H1 (cell line): ENCODE measurements around the gene DHX29. TPM values are rescaled to one million over a fixed set of nuclear protein-coding genes. Genes with fewer than 3 reads are reported as not detected.

Source experiments
- CTCF ChIA-PET: fragments of 300-600 bp; sonication (Branson Sonifier 250); formaldehyde crosslinking; loops from one replicate; lab custom pipeline; 2021; ENCODE audit not compliant: partially characterized antibody; lab: Charles Lee
- POLR2A ChIA-PET: fragments of 300-600 bp; sonication (Branson Sonifier 250); formaldehyde crosslinking; loops from one replicate; lab custom pipeline; 2021; ENCODE audit warnings: inconsistent platforms; ENCODE audit not compliant: partially characterized antibody; lab: Charles Lee
- DNase-seq, 2 experiments: peaks; one replicate each; pipeline versions ENCODE4 v3.0.0 to v3.0.0-alpha.2; 2010 to 2022; ENCODE audit warnings: low spot score in 2 of 2, low read depth in 1 of 2, mixed read lengths in 1 of 2
- FAIRE-seq: peaks from 2 replicates; lab custom pipeline; 2011; peaks lifted over from hg19 to GRCh38; lab: Jason Lieb, UNC
- H2AFZ ChIP-seq: 2 replicates; pipeline ENCODE4 v1.8.1; 2012; ENCODE audit warnings: low read length, inconsistent platforms
- H2AK5ac ChIP-seq: 2 replicates; pipeline ENCODE4 v1.6.1; 2013; ENCODE audit warnings: low read depth, low read length
- H2BK120ac ChIP-seq: replicated peaks from 2 replicates; pipeline ENCODE3; 2013; ENCODE audit warnings: low read depth, low read length, inconsistent platforms
- H2BK12ac ChIP-seq: 2 replicates; pipeline ENCODE4 v1.6.1; 2013; ENCODE audit warnings: low read depth, low read length
- H2BK15ac ChIP-seq: 2 replicates; pipeline ENCODE4 v1.6.1; 2013; ENCODE audit warnings: low read length
- H2BK20ac ChIP-seq: 2 replicates; pipeline ENCODE4 v1.6.1; 2013; ENCODE audit warnings: low read length
- H2BK5ac ChIP-seq: 2 replicates; pipeline ENCODE4 v1.6.1; 2013; ENCODE audit warnings: low read depth, low read length
- H3K14ac ChIP-seq: 2 replicates; pipeline ENCODE4 v1.6.1; 2013; ENCODE audit warnings: inconsistent platforms; ENCODE audit not compliant: insufficient read length
- H3K18ac ChIP-seq: 2 replicates; pipeline ENCODE4 v1.6.1; 2013; ENCODE audit warnings: low read length; ENCODE audit errors: extremely low read depth
- H3K23ac ChIP-seq: 2 replicates; pipeline ENCODE4 v1.6.1; 2013; ENCODE audit warnings: inconsistent platforms; ENCODE audit not compliant: insufficient read length
- H3K23me2 ChIP-seq: 2 replicates; pipeline ENCODE4 v1.6.1; 2013; ENCODE audit warnings: low read depth, low read length
- H3K27ac ChIP-seq: 2 replicates; pipeline ENCODE4 v1.6.1; 2011; ENCODE audit warnings: low read depth, low read length, inconsistent platforms
- H3K27me3 ChIP-seq, 4 experiments: replicated peaks in 1 of 4; 1 replicate in 1 of 4; 2 replicates in 3 of 4; pipeline versions ENCODE4 v1.6.1 to v1.8.1; 2011 to 2013; ENCODE audit warnings: low read length in 3 of 4, mild to moderate bottlenecking in 3 of 4, inconsistent platforms in 2 of 4, mixed read lengths in 2 of 4, moderate library complexity in 1 of 4; ENCODE audit not compliant: control insufficient read depth in 3 of 4, insufficient read depth in 3 of 4; ENCODE audit errors: extremely low read depth in 1 of 4
- H3K36me3 ChIP-seq, 4 experiments: 2 replicates each; pipeline versions ENCODE4 v1.6.1 to v1.8.1; 2011 to 2013; ENCODE audit warnings: mild to moderate bottlenecking in 4 of 4, low read length in 3 of 4, moderate library complexity in 2 of 4, control low read depth in 1 of 4, inconsistent platforms in 1 of 4; ENCODE audit not compliant: insufficient read depth in 4 of 4, control insufficient read depth in 2 of 4
- H3K4ac ChIP-seq: replicated peaks from 2 replicates; pipeline ENCODE3; 2013; ENCODE audit warnings: low read length, low read depth, mixed read lengths, inconsistent platforms; ENCODE audit not compliant: insufficient read length
- H3K4me1 ChIP-seq, 4 experiments: replicated peaks in 1 of 4; 1 replicate in 1 of 4; 2 replicates in 3 of 4; pipeline versions ENCODE4 v1.6.1 to v1.8.1; 2011 to 2013; ENCODE audit warnings: low read length in 3 of 4, inconsistent platforms in 2 of 4, mixed read lengths in 1 of 4; ENCODE audit not compliant: insufficient read depth in 4 of 4, control insufficient read depth in 3 of 4
- H3K4me2 ChIP-seq, 2 experiments: 2 replicates each; pipeline versions ENCODE4 v1.6.1 to v1.8.1; 2011 to 2013; ENCODE audit warnings: low read depth in 2 of 2, low read length in 2 of 2, control low read depth in 1 of 2, inconsistent platforms in 1 of 2, mild to moderate bottlenecking in 1 of 2; ENCODE audit not compliant: insufficient read depth in 1 of 2
- H3K4me3 ChIP-seq, 4 experiments: fragments of 200-600, 300-600 bp in 1 of 4; sonication (generic), shearing (Covaris generic), sonication (Bioruptor Twin) in 1 of 4; 2 replicates each; pipeline versions ENCODE4 v1.5.1 to v1.8.1; 2011 to 2016; ENCODE audit warnings: low read length in 4 of 4, low read depth in 3 of 4, control low read depth in 2 of 4, inconsistent platforms in 2 of 4, mild to moderate bottlenecking in 2 of 4, mixed read lengths in 1 of 4, moderate library complexity in 1 of 4; ENCODE audit not compliant: insufficient read depth in 2 of 4; ENCODE audit errors: extremely low read depth in 1 of 4
- H3K56ac ChIP-seq: replicated peaks from 2 replicates; pipeline ENCODE3; 2013; ENCODE audit warnings: low read depth, mild to moderate bottlenecking, mixed read lengths, low read length, inconsistent platforms; ENCODE audit not compliant: insufficient read length
- H3K79me1 ChIP-seq: 2 replicates; pipeline ENCODE4 v1.6.1; 2013; ENCODE audit warnings: low read depth, low read length, control low read depth
- H3K79me2 ChIP-seq, 2 experiments: 2 replicates each; pipeline versions ENCODE4 v1.6.1 to v1.8.1; 2012 to 2013; ENCODE audit warnings: low read length in 2 of 2, mild to moderate bottlenecking in 2 of 2, inconsistent platforms in 1 of 2; ENCODE audit not compliant: insufficient read depth in 2 of 2, control insufficient read depth in 1 of 2
- H3K9ac ChIP-seq, 4 experiments: replicated peaks in 1 of 4; 1 replicate in 1 of 4; 2 replicates in 3 of 4; pipeline versions ENCODE4 v1.6.1 to v1.8.1; 2011 to 2013; ENCODE audit warnings: low read depth in 3 of 4, low read length in 3 of 4, control low read depth in 2 of 4, mild to moderate bottlenecking in 2 of 4, moderate library complexity in 2 of 4, inconsistent platforms in 1 of 4; ENCODE audit errors: extremely low read depth in 1 of 4
- H3K9me3 ChIP-seq, 2 experiments: 2 replicates each; pipeline versions ENCODE4 v1.6.1 to v1.8.1; 2012 to 2013; ENCODE audit warnings: mild to moderate bottlenecking in 2 of 2, moderate library complexity in 2 of 2, control low read depth in 1 of 2, inconsistent platforms in 1 of 2, low read depth in 1 of 2, low read length in 1 of 2, mixed read lengths in 1 of 2; ENCODE audit not compliant: insufficient read depth in 2 of 2
- H4K20me1 ChIP-seq, 2 experiments: replicated peaks in 1 of 2; 2 replicates each; pipeline versions ENCODE3 to v1.8.1; 2011 to 2013; ENCODE audit warnings: inconsistent platforms in 2 of 2, low read length in 2 of 2, mild to moderate bottlenecking in 1 of 2; ENCODE audit not compliant: insufficient read depth in 2 of 2, control insufficient read depth in 1 of 2
- H4K5ac ChIP-seq: 2 replicates; pipeline ENCODE4 v1.6.1; 2013; ENCODE audit warnings: low read length, low read depth, mixed read lengths, inconsistent platforms; ENCODE audit not compliant: insufficient read length
- H4K8ac ChIP-seq: 2 replicates; pipeline ENCODE4 v1.8.0; 2013; ENCODE audit warnings: mild to moderate bottlenecking, moderate library complexity, low read length, inconsistent platforms; ENCODE audit not compliant: insufficient read depth; ENCODE audit errors: extremely low read depth
- H4K91ac ChIP-seq: replicated peaks from 2 replicates; pipeline ENCODE3; 2013; ENCODE audit warnings: low read length, mixed read lengths, inconsistent platforms; ENCODE audit not compliant: insufficient read length
- EZH2 ChIP-seq: fragments of 200-600 bp; sonication (generic); IDR thresholded peaks from 2 replicates; pipeline ENCODE4 v1.7.1; 2012; ENCODE audit warnings: low read depth, mild to moderate bottlenecking, moderate library complexity, low read length, inconsistent platforms; ENCODE audit not compliant: severe bottlenecking
- JUND ChIP-seq: IDR thresholded peaks from 2 replicates; pipeline ENCODE4 v1.6.1; 2011; ENCODE audit warnings: mild to moderate bottlenecking, improper control_type of control experiment, low read length
- KDM5A ChIP-seq: fragments of 200-600 bp; IDR thresholded peaks from 2 replicates; pipeline ENCODE4 v1.7.1; 2012; ENCODE audit warnings: mild to moderate bottlenecking, low read length, inconsistent platforms, mixed read lengths
- MAFK ChIP-seq: IDR thresholded peaks from 2 replicates; pipeline ENCODE4 v1.6.1; 2012; ENCODE audit warnings: low read depth, mild to moderate bottlenecking, improper control_type of control experiment, low read length
- RBBP5 ChIP-seq: IDR thresholded peaks from 2 replicates; pipeline ENCODE4 v1.7.1; 2012; ENCODE audit warnings: low read depth, mild to moderate bottlenecking, inconsistent platforms, low read length, moderate library complexity, borderline replicate concordance
- RXRA ChIP-seq: IDR thresholded peaks from 2 replicates; pipeline ENCODE4 v1.6.1; 2011; ENCODE audit warnings: low read depth, mild to moderate bottlenecking, low read length, moderate library complexity; ENCODE audit not compliant: insufficient read depth
- SIX5 ChIP-seq: IDR thresholded peaks from 2 replicates; pipeline ENCODE4 v1.6.1; 2011; ENCODE audit warnings: mild to moderate bottlenecking, low read depth, low read length
- SUZ12 ChIP-seq: fragments of 200-600 bp; sonication (generic); IDR thresholded peaks from 2 replicates; pipeline ENCODE4 v1.6.1; 2012; ENCODE audit warnings: mild to moderate bottlenecking, inconsistent platforms, low read length, moderate library complexity, mixed read lengths
- YY1 ChIP-seq: IDR thresholded peaks from 2 replicates; pipeline ENCODE4 v1.6.1; 2011; ENCODE audit warnings: low read depth, mild to moderate bottlenecking, low read length
- WGBS, 2 experiments: shearing (Covaris generic) in 1 of 2; methylation state at CpG; one replicate each; pipeline versions ENCODE4 v1.1.6 to v1.1.7; 2013 to 2015; ENCODE audit warnings: low lambda C conversion rate in 2 of 2, mixed read lengths in 2 of 2, inconsistent platforms in 1 of 2, low coverage in 1 of 2, missing lambda C conversion rate in 1 of 2; ENCODE audit not compliant: insufficient replicate concordance in 2 of 2, insufficient coverage in 1 of 2, insufficient read length in 1 of 2; ENCODE audit errors: extremely low coverage in 1 of 2, missing lambda C conversion rate in 1 of 2; 5-methylcytosine and 5-hydroxymethylcytosine counted together
- polyA plus RNA-seq, 7 experiments: library from polyadenylated mRNA; depleted of rRNA in 3 of 7; stranded (reverse) in 5 of 7; unstranded in 2 of 7; fragments of >200 nt in 5 of 7; fragments of 200-250 nt in 2 of 7; gene quantifications; 1 replicate in 5 of 7; 2 replicates in 1 of 7; 4 replicates in 1 of 7; pipeline versions ENCODE4 v1.2.1 to v1.2.3, GENCODE V29; 2011 to 2013; ENCODE audit warnings: missing spikeins in 2 of 7, mixed read lengths in 2 of 7
- total RNA-seq: library from RNA; stranded (reverse); fragmentation: NEBNext Ultra II Directional; extraction: Animal tissue kit (Norgen Biotek cat#: 25700); gene quantifications from 2 replicates; pipeline ENCODE4 v1.2.1, GENCODE V29; 2021

Gene DHX29
- total and polyA plus RNA-seq, 2 of the 8 experiments (the other 6 are each of a cell fraction or from before 2014, with no cell fraction given) = 3.4 to 32.1 TPM

GRCh38 chr5:55305345-55305744, 2.1 kb downstream of the DHX29 start:
- Histone ChIP-seq H3K18ac (no peak overlapping the region), H2BK15ac (no peak overlapping the region), H2BK20ac (no peak overlapping the region), H2BK120ac (no peak overlapping the region), H3K36me3 (peaks cover 0 to under 1% (median 0%) of the 10 kb centered on the region in 4 experiments; a peak in 1 of 8 replicates), H4K20me1 (peaks cover 0 to 4% of the 10 kb centered on the region in 2 experiments), H3K9me3 (no peaks in the 10 kb centered on the region), H3K4ac (no peak overlapping the region), H2AFZ (no peak overlapping the region), H3K4me2 (peak overlapping the region in 1 of 2 experiments; percentile 92; a peak in 1 of 4 replicates), H3K23ac (no peak overlapping the region), H2AK5ac (no peak overlapping the region), H3K79me2 (peaks cover 4 to 73% of the 10 kb centered on the region in 2 experiments), H2BK5ac (no peak overlapping the region), H3K9ac (no peak overlapping the region), H3K14ac (no peak overlapping the region), H4K8ac (no peak overlapping the region), H2BK12ac (no peak overlapping the region), H3K27me3 (no peaks in the 10 kb centered on the region), H3K4me1 (peaks cover 0 to 2% (median 2%) of the 10 kb centered on the region in 4 experiments; a peak in 4 of 7 replicates), H4K91ac (no peak overlapping the region), H3K27ac (no peak overlapping the region), H3K23me2 (peaks cover 6% of the 10 kb centered on the region), H3K4me3 (no peak overlapping the region), H3K56ac (no peak overlapping the region), H4K5ac (no peak overlapping the region), H3K79me1 (peaks cover 4% of the 10 kb centered on the region)
- FAIRE-seq (no peak), DNase-seq (no peak)
- WGBS, 2 experiments = 89 to 100% methylated on average over 1 to 4 of the region's 4 CpGs
- ChIA-PET CTCF (interaction anchor here (0.6 to 1.2 kb wide), 2 partner anchors 79 to 1578 kb away, joined by 3 read pairs; no protein-coding TSS in a partner anchor), POLR2A (no interaction called here)
- TF ChIP-seq JUND (no peak), RBBP5 (no peak), YY1 (no peak), SUZ12 (no peak), MAFK (no peak), RXRA (no peak), EZH2 (no peak), KDM5A (no peak), SIX5 (no peak)
